ENCODE measurements around the gene GBP1. TPM values are rescaled to one million over a fixed set of nuclear protein-coding genes. Genes with fewer than 3 reads are reported as not detected.
A peak's percentile ranks its signal among the peaks of the same experiment; 100 is the strongest.

Gene GBP1
- total and polyA plus RNA-seq, 10 of the 15 experiments (the other 5 are each of a cell fraction or from before 2014, with no cell fraction given): 1.5 to 8.7 (median 5.0) TPM

GRCh38 chr1:89041119-89041641 lies 23.8 kb downstream of the GBP1 start (continued):
- TF ChIP-seq IRF3 (IDR thresholded peaks at IDR 0.05) (no peak), ZNF384 (IDR thresholded peaks at IDR 0.05; ENCODE audit: borderline replicate concordance, low read depth, low read length) (no peak), RAD21 (IDR thresholded peaks at IDR 0.05; ENCODE audit: insufficient read depth, low read depth, low read length) (no peak), ZSCAN29 (IDR thresholded peaks at IDR 0.05) (no peak), YY1 (IDR thresholded peaks at IDR 0.05; ENCODE audit: low read depth, low read length) (no peak), BRCA1 (IDR thresholded peaks at IDR 0.05; ENCODE audit: low read depth, low read length) (no peak), E2F8 (IDR thresholded peaks at IDR 0.05; ENCODE audit: low read depth, partially characterized antibody) (no peak), NFYA (IDR thresholded peaks at IDR 0.05; ENCODE audit: borderline replicate concordance, low read depth, low read length) (no peak), REST (IDR thresholded peaks at IDR 0.05; ENCODE audit: low read depth, low read length) (no peak), SMARCA5 (IDR thresholded peaks at IDR 0.05) (no peak), FOS (IDR thresholded peaks at IDR 0.05; ENCODE audit: borderline replicate concordance, extremely low read depth, insufficient read length) (no peak), MEF2B (IDR thresholded peaks at IDR 0.05; ENCODE audit: partially characterized antibody, poor library complexity, severe bottlenecking) (peak; percentile 93), CHD1 (IDR thresholded peaks at IDR 0.05; ENCODE audit: low read depth, low read length) (no peak), NBN (IDR thresholded peaks at IDR 0.05) (no peak), HDGF (IDR thresholded peaks at IDR 0.05) (no peak), BMI1 (IDR thresholded peaks at IDR 0.05; ENCODE audit: borderline replicate concordance) (peak; percentile 71), ZBTB11 (CRISPR knock-in tag; IDR thresholded peaks at IDR 0.05) (no peak)
